LNCAP (cell line): ENCODE measurements around the gene SEC24C.

Experiments
- TF ChIP-seq, protein P1 (sequence below): fragments of 450-650 bp; IDR thresholded peaks from 2 replicates; pipeline ENCODE4 v1.5.1; 2017; ENCODE audit warnings: mild to moderate bottlenecking

The SEC24C gene

DNA sequence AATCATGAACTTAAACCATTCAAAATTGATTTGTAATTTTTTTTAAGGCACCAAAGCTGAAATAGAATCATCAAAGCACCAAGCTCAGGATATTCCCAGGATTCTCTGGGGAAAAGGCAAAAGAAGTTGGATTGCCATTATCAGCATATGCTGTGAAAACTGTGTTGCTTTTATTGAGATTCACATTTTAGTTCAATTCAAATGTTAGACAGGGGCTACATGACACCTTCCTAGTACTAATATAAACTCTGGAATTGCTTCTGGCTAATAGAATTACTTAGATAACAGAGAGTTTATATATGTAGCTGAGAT lies 71.5 kb downstream of the SEC24C start:
- TF ChIP-seq, protein P1, sequence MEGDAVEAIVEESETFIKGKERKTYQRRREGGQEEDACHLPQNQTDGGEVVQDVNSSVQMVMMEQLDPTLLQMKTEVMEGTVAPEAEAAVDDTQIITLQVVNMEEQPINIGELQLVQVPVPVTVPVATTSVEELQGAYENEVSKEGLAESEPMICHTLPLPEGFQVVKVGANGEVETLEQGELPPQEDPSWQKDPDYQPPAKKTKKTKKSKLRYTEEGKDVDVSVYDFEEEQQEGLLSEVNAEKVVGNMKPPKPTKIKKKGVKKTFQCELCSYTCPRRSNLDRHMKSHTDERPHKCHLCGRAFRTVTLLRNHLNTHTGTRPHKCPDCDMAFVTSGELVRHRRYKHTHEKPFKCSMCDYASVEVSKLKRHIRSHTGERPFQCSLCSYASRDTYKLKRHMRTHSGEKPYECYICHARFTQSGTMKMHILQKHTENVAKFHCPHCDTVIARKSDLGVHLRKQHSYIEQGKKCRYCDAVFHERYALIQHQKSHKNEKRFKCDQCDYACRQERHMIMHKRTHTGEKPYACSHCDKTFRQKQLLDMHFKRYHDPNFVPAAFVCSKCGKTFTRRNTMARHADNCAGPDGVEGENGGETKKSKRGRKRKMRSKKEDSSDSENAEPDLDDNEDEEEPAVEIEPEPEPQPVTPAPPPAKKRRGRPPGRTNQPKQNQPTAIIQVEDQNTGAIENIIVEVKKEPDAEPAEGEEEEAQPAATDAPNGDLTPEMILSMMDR: no peak

DNA sequence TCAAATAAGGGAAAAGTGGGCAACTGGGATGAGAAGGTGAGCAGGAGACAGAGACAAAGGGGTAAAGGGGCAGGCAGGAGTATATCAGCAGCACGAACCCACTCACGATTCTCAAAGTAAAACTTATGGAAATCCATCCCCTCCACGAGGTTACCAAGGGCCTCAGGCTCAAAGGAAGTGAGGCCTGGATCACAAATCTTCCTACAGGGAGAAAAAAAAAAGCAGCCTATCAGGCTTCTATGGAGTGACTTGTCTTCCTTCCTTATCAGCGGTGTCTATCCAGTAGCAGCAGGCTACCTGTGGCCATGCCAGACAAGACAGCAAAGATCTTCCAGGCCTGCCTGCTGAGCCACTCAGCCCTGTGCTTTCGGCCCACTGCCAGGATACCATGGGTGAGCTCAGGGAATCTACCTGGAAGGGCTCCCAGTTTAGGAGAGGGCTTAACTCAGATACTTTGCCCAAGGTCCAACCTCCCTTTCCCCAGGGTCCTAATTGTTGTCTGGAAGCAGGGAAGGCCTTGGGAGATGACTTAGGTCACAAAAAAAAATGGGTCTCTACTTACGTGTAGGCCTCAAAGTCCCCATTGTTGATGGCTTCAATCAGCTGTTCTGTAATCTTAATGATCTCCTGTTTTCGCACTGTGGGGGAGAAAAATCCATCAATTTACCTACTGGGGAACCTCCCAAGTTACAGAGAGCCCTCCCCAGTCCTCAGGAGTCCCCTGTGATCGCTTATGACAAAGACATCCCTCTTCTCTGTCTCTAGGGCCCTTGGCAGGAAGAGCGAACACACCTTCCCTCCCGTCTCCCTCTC lies 73.0 kb downstream of the SEC24C start:
- TF ChIP-seq, protein P1: no peak

DNA sequence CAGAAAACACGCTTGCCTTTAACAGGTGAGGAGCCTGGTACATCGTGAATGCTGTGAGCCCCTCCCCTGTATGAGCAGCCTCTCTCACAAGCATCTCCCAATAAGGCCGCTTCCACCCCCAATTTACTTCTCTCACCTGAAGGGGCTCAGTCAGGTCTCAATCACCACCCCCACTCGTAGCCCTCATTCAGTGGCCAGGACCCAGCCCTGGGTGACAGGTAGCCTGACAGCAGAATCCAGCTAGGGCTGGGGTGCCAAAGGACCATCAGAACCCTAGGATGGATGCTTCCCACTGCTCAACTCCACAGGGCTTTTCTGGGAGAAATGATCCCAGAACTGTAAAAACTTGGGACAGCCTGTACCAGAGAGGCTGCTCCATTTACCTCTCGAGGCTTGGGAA lies 73.7 kb downstream of the SEC24C start:
- TF ChIP-seq, protein P1: no peak

DNA sequence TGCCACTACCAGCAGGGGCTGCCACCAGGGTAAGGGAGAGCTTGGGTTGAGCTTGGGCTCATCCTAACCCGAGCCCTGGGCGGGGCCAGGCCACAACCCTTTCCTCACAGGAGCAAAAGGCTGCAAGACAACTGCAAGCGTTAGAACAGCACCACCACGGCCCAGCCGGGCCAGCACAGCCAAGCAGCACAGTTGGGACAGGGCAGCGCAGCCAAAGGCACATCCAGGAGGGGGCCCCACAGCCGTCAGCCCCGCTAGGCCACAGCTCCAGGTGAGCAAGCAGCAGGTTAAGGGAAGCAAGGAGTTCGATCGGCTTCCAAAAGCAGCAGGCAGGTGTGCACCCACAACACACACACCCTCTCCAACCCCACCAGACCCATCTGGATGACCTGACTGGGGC lies 74.2 kb downstream of the SEC24C start:
- TF ChIP-seq, protein P1: peak; percentile 27; the same call in 1 of the 2 replicates

DNA sequence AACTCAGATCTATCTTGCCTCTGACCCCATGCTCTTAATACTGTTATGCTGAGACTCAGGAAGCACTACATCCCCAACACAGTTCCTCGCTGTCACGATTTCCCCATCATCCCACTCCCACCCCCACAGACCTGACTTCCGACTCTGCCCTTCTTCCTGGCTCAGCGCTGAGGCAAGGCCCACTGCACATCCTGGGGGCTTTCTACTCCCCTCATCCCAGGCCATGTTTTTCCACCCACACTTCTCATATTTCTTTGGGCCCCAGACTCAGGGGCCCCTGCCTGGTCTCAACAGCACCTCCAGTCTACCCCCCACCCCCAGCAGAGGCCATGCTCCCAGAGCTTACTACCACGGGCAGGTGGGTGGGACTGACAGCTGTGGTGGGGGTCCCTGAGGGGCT lies 74.9 kb downstream of the SEC24C start:
- TF ChIP-seq, protein P1: no peak

DNA sequence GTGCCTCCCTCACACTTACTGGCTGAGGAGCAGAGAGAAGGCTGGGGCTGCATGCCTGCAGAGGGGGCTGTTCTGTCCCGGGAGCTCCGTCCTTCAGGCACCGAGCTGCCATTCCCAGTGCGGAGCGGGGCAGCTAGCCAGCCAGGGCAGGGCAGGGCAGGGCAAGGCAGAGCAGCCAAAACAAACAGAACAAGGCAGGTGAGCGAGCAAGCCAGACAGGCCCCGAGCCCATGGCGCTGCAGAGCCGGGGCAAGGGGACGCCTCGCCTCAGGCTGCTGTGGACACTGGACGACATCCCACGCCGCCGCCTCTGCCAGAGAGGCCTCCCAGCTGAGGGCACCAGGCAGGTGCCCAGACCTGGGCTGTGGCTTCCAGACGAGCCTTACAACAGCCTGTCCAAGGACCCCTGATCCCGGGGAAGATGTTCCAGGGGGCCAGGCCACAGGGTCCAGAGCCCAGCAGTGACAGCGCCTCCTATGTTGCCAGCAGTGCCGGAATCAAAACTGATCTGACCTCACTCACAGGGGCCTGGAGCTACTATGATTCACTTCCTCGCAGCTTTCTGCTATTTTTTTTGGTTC lies 75.4 kb downstream of the SEC24C start:
- TF ChIP-seq, protein P1: peak; percentile 54
